Measurements from ENCODE around the gene MORN1. TPM values are rescaled to one million over a fixed set of nuclear protein-coding genes. Genes with fewer than 3 reads are reported as not detected.
"Not testable (repeated sequence)": the region's sequence is repeated elsewhere in the genome, so short reads cannot be mapped to it uniquely, and the experiment has no call there.

Gene MORN1
- total RNA-seq, 2 experiments from 2014 or later: 10.5 to 11.6 TPM

- no peaks in the 10 kb centered on the region for H3K4me1 Mint-ChIP-seq
- POLR2A ChIA-PET: no interaction called here
- H3K27me3 Mint-ChIP-seq: peaks cover 2% of the 10 kb centered on the region
- no peak for DNase-seq
- no peak overlapping the region for H3K27ac Mint-ChIP-seq
- H3K36me3 Mint-ChIP-seq: no peaks in the 10 kb centered on the region
- ATAC-seq (ENCODE audit: low read depth): no peak
- H3K4me3 Mint-ChIP-seq: no peak overlapping the region
- no peaks in the 10 kb centered on the region for H3K9me3 Mint-ChIP-seq
Measured at GRCh38 chr1:2330519-2331199, 60.7 kb downstream of the MORN1 start.

GRCh38 chr1:2330035-2330434, 61.3 kb downstream of the MORN1 start:
- Mint-ChIP-seq H3K36me3 (no peaks in the 10 kb centered on the region), H3K27ac (no peak overlapping the region), H3K9me3 (peaks cover 2% of the 10 kb centered on the region), H3K4me3 (no peak overlapping the region), H3K27me3 (peaks cover 6% of the 10 kb centered on the region), H3K4me1 (no peaks in the 10 kb centered on the region)
- POLR2A ChIA-PET: no interaction called here
- ATAC-seq (ENCODE audit: low read depth): no peak
- no peak for DNase-seq

- DNase-seq: no peak
- POLR2A ChIA-PET: no interaction called here
- no peak overlapping the region for H3K27ac Mint-ChIP-seq
- ATAC-seq (ENCODE audit: low read depth): no peak
- peaks cover 7% of the 10 kb centered on the region for H3K27me3 Mint-ChIP-seq
- H3K4me3 Mint-ChIP-seq: no peak overlapping the region
- H3K9me3 Mint-ChIP-seq: peaks cover 3% of the 10 kb centered on the region
- no peaks in the 10 kb centered on the region for H3K4me1 Mint-ChIP-seq
- no peaks in the 10 kb centered on the region for H3K36me3 Mint-ChIP-seq
Measured at GRCh38 chr1:2328676-2329455, 62.5 kb downstream of the MORN1 start.

GRCh38 chr1:2327841-2328240, 63.5 kb downstream of the MORN1 start:
- Mint-ChIP-seq H3K27me3 (peaks cover 7% of the 10 kb centered on the region), H3K36me3 (no peaks in the 10 kb centered on the region), H3K27ac (no peak overlapping the region), H3K9me3 (peaks cover 3% of the 10 kb centered on the region), H3K4me3 (no peak overlapping the region), H3K4me1 (no peaks in the 10 kb centered on the region)
- ATAC-seq (ENCODE audit: low read depth) (no peak), DNase-seq (no peak)
- POLR2A ChIA-PET: interaction anchor here (0.6 kb wide), 1 partner anchor 446 kb away, joined by 3 read pairs; no protein-coding TSS in a partner anchor

- H3K27ac Mint-ChIP-seq: peak overlapping the region; percentile 1
- not testable (repeated sequence) for H3K4me1 Mint-ChIP-seq; H3K27me3 Mint-ChIP-seq; ATAC-seq (ENCODE audit: low read depth); H3K9me3 Mint-ChIP-seq; H3K36me3 Mint-ChIP-seq; H3K4me3 Mint-ChIP-seq; DNase-seq
- POLR2A ChIA-PET: interaction anchor here (0.6 kb wide), 1 partner anchor 446 kb away, joined by 3 read pairs; no protein-coding TSS in a partner anchor
Measured at GRCh38 chr1:2327162-2327561, 64.2 kb downstream of the MORN1 start.

- Mint-ChIP-seq H3K4me1 (no peaks in the 10 kb centered on the region), H3K9me3 (peaks cover 3% of the 10 kb centered on the region), H3K27ac (no peak overlapping the region), H3K36me3 (no peaks in the 10 kb centered on the region), H3K27me3 (peaks cover 7% of the 10 kb centered on the region), H3K4me3 (no peak overlapping the region)
- no peak for DNase-seq
- POLR2A ChIA-PET: no interaction called here
- ATAC-seq (ENCODE audit: low read depth): no peak
Measured at GRCh38 chr1:2326524-2326923, 64.8 kb downstream of the MORN1 start.

GRCh38 chr1:2324553-2325366, 66.6 kb downstream of the MORN1 start:
- POLR2A ChIA-PET: no interaction called here
- H3K4me1 Mint-ChIP-seq: no peaks in the 10 kb centered on the region
- H3K36me3 Mint-ChIP-seq: no peaks in the 10 kb centered on the region
- H3K27ac Mint-ChIP-seq: peak overlapping the region; percentile 56
- H3K27me3 Mint-ChIP-seq: peaks cover 7% of the 10 kb centered on the region
- peak; percentile 22 for ATAC-seq (ENCODE audit: low read depth)
- no peak for DNase-seq
- no peak overlapping the region for H3K4me3 Mint-ChIP-seq
- peaks cover 3% of the 10 kb centered on the region for H3K9me3 Mint-ChIP-seq

- H3K9me3 Mint-ChIP-seq: peaks cover 3% of the 10 kb centered on the region
- DNase-seq: no peak
- H3K27ac Mint-ChIP-seq: no peak overlapping the region
- H3K4me1 Mint-ChIP-seq: no peaks in the 10 kb centered on the region
- H3K27me3 Mint-ChIP-seq: peaks cover 7% of the 10 kb centered on the region
- no peak overlapping the region for H3K4me3 Mint-ChIP-seq
- H3K36me3 Mint-ChIP-seq: no peaks in the 10 kb centered on the region
- ATAC-seq (ENCODE audit: low read depth): no peak
- POLR2A ChIA-PET: no interaction called here
Measured at GRCh38 chr1:2323451-2323974, 67.8 kb downstream of the MORN1 start.

GRCh38 chr1:2322581-2323211, 68.7 kb downstream of the MORN1 start:
- ATAC-seq (ENCODE audit: low read depth) (no peak), DNase-seq (no peak)
- Mint-ChIP-seq H3K4me1 (no peaks in the 10 kb centered on the region), H3K27ac (no peak overlapping the region), H3K36me3 (no peaks in the 10 kb centered on the region), H3K9me3 (peaks cover 3% of the 10 kb centered on the region), H3K4me3 (no peak overlapping the region), H3K27me3 (peaks cover 7% of the 10 kb centered on the region)
- POLR2A ChIA-PET: no interaction called here

GRCh38 chr1:2322065-2322571, 69.2 kb downstream of the MORN1 start:
- DNase-seq (no peak), ATAC-seq (ENCODE audit: low read depth) (no peak)
- Mint-ChIP-seq H3K27me3 (peaks cover 4% of the 10 kb centered on the region), H3K9me3 (peaks cover 3% of the 10 kb centered on the region), H3K4me1 (peaks cover under 1% of the 10 kb centered on the region), H3K4me3 (no peak overlapping the region), H3K27ac (no peak overlapping the region), H3K36me3 (no peaks in the 10 kb centered on the region)
- POLR2A ChIA-PET: no interaction called here

- Mint-ChIP-seq H3K4me1 (peaks cover 2% of the 10 kb centered on the region), H3K9me3 (peaks cover 3% of the 10 kb centered on the region), H3K27me3 (peaks cover 4% of the 10 kb centered on the region), H3K27ac (no peak overlapping the region), H3K4me3 (no peak overlapping the region), H3K36me3 (no peaks in the 10 kb centered on the region)
- POLR2A ChIA-PET: no interaction called here
- ATAC-seq (ENCODE audit: low read depth) (no peak), DNase-seq (no peak)
Measured at GRCh38 chr1:2320760-2321667, 70.3 kb downstream of the MORN1 start.

- Mint-ChIP-seq H3K36me3 (no peaks in the 10 kb centered on the region), H3K9me3 (peaks cover under 1% of the 10 kb centered on the region), H3K4me3 (no peak overlapping the region), H3K27ac (no peak overlapping the region), H3K27me3 (peaks cover under 1% of the 10 kb centered on the region), H3K4me1 (peaks cover 2% of the 10 kb centered on the region)
- DNase-seq (no peak), ATAC-seq (ENCODE audit: low read depth) (no peak)
- POLR2A ChIA-PET: interaction anchor here (1.2 kb wide), 1 partner anchor 125 kb away, joined by 4 read pairs; the partner anchor contains the start of gene FAAP20
Measured at GRCh38 chr1:2320006-2320405, 71.3 kb downstream of the MORN1 start.

Data from activated naive CD8-positive, alpha-beta T cell treated with anti-CD3 and anti-CD28 coated beads, Interleukin-2, amount 10 ng/mL, durations not matched to agents 7 days and 5 days (primary cell).